NK-92 (cell line): ENCODE results near the gene ARHGEF10L.
"Not testable (repeated sequence)": the region's sequence is repeated elsewhere in the genome, so short reads cannot be mapped to it uniquely, and the experiment has no call there.

Experiments used
- DNase-seq: peaks from one replicate; lab custom pipeline; 2025; ENCODE audit not compliant: unreplicated experiment; lab: John Stamatoyannopoulos, UW

The ARHGEF10L gene, protein sequence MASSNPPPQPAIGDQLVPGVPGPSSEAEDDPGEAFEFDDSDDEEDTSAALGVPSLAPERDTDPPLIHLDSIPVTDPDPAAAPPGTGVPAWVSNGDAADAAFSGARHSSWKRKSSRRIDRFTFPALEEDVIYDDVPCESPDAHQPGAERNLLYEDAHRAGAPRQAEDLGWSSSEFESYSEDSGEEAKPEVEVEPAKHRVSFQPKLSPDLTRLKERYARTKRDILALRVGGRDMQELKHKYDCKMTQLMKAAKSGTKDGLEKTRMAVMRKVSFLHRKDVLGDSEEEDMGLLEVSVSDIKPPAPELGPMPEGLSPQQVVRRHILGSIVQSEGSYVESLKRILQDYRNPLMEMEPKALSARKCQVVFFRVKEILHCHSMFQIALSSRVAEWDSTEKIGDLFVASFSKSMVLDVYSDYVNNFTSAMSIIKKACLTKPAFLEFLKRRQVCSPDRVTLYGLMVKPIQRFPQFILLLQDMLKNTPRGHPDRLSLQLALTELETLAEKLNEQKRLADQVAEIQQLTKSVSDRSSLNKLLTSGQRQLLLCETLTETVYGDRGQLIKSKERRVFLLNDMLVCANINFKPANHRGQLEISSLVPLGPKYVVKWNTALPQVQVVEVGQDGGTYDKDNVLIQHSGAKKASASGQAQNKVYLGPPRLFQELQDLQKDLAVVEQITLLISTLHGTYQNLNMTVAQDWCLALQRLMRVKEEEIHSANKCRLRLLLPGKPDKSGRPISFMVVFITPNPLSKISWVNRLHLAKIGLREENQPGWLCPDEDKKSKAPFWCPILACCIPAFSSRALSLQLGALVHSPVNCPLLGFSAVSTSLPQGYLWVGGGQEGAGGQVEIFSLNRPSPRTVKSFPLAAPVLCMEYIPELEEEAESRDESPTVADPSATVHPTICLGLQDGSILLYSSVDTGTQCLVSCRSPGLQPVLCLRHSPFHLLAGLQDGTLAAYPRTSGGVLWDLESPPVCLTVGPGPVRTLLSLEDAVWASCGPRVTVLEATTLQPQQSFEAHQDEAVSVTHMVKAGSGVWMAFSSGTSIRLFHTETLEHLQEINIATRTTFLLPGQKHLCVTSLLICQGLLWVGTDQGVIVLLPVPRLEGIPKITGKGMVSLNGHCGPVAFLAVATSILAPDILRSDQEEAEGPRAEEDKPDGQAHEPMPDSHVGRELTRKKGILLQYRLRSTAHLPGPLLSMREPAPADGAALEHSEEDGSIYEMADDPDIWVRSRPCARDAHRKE (N-terminal part only)

DNA sequence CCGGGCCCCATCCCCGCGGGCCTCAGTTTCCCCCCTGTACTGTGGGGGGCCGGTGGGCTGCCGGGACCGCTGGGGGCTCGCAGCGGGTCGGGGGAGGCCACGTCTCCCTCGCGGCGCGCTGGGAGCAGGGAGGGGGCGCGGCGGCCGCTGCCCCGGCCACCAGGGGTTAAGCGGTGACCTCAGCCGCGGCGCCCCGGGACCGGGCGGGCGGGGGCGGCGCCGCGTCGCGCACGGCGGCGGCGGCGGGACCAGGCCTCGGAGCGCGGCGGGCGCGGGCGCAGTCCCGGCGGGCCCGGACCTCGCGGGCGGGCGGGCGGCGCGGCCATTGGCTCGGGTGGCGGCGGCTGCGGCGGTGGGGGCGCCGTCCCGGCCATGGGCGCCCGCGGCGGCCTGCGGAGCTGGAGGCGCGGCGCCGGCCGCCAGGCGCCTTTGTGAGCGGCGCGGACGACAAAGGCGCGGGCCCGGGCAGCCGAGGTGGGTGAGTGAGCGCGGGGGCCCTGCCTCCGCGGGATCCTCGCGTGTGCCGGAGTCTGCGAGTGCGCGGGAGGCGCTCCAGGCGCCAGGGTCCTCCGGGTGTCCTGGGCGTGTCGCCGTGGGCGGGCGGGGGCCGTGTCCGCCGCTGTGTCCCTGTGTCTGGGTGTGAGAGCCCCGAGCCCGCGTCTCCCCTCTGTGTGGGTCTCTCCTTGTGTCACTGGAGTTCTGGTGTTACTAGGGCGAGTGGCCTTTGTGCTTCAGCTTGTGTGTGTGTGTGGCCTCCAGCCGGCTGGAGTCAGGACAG is at the start of gene ARHGEF10L:
ARHGEF10L (plus strand) TSS at position 222 of the 778 bp plus-strand sequence. CDS start 40,898 bp downstream, outside the sequence.
- no peak for DNase-seq

DNA sequence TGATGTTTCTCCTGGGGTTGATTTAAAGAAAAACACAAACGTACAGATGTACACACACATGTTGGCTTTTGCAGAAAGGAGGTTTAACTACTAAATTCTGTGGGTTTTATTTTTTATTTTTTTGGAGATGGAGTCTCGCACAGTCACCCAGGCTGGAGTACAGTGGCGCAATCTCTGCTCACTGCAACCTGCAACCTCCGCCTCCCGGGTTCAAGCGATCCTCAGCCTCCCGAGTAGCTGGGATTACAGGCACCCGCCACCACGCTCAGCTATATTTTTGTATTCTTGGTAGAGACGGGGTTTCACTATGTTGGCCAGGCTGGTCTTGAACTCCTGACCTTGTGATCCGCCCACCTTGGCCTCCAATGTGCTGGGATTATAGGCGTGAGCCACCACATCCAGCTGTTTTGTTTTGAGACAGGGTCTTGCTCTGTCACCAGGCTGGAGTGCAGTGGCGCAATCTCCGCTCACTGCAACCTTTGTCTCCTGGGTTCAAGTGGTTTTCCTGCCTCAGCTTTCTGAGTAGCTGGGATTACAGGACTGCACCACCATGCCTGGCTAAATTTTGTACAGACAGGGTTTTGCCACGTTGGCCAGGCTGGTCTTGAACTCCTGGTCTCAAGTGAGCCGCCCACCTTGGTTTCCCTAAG is 49.6 kb upstream of the ARHGEF10L start:
- not testable (repeated sequence) for DNase-seq

DNA sequence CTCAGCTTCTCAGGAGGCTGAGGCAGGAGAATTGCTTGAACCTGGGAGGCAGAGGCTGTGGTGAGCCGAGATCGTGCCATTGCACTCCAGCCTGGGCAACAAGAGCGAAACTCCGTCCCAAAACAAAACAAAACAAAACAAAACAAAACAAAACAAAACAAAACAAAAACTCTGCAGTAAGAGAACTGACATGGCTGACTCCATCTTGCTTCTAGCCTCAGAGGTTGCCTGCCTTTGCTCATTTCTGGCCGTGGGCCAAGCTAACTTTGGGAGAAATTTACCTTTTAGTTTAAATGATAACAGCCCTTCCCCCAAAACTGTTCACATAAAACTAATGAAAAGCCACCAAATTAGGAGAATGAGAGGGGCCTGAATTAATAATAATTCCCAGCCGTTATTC is 48.8 kb upstream of the ARHGEF10L start:
- not testable (repeated sequence) for DNase-seq

DNA sequence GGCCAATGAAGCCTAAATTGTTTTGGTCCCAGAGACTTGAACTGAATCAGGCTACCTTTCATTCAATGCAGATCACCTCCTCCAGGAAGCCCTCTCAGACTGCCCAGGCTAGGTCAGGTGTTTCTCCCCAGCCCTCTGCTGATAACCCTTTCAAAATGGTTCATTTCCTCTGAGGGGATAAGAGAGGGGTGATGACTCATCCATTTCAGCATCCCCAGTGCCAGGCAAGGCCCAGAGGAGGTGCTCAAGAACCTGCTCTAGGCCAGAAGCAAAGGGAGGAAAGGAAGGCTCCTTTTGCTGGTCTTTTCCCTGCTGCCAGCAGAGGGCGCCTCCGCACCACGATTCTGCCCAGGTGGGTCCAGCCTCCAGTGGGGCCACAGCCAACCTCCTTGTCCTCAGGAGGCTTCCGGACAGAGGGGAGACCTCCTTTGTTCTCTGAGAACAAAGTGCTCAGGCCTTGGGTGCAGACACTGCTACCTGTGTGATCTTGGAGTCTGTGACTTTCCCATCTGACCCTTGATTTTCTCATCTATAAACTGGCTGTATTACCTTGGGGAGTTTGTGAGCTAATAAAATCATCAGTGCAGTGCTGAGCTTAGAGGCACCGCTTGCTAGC is 45.3 kb upstream of the ARHGEF10L start:
- DNase-seq, result no peak

DNA sequence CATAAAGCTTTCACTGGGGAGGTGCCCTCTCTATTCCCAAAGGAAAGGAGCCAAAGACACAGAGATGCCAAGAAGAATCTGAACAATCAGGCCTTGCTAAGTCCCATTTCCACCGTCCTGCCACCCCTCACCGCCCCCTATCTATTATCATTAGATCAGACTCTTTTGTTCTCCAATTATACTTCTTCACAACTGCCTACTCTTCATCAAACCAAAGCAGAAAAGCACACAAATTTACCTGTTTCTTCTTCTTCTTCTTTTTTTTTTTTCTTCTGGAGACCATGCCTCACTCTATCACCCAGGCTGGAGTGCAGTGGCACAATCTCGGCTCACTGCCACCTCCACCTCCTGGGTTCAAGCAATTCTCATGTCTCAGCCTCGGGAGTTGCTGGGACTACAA is 43.1 kb upstream of the ARHGEF10L start:
- no peak for DNase-seq

DNA sequence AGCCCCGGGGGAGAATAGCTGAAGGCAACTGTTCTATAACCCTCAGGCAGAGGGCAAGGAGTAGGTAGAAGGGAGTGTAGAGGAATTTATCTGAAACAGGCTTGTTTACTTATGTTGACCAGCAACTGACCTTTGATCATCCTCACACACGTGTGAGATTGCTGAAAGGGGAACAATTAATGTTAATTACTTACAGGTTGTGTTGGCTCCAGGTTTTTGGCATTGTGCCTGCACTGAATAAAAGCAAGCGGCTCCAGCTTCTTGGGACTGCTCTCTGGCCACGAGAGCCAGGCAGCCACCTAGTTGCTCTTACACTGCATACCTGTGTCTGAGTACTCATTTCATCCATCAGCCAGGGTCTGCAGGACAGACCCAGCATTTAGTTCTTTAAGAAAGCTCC is 41.3 kb upstream of the ARHGEF10L start:
- DNase-seq, result no peak

DNA sequence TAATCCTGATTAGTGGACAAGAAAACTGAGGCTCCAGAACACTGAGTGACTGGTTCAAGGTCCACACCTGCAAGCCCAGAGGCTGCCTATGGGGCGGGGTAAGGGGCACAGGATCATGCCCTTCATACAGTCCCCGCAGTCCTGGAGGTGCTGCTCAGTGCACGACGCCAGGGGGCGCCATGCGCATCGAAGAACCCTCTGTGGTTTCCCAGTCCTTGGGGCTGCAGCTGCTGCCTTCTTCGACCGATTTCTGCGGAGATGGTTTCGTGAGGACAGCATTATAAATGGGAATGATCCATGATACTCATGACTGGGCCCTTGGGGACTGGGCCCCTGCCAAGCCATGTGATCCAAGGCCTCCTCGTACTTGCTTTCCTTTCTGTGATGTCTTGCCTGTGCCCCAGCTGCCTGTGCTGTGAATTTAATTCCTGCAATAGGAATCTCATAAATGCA is 37.1 kb upstream of the ARHGEF10L start:
- DNase-seq, result no peak

DNA sequence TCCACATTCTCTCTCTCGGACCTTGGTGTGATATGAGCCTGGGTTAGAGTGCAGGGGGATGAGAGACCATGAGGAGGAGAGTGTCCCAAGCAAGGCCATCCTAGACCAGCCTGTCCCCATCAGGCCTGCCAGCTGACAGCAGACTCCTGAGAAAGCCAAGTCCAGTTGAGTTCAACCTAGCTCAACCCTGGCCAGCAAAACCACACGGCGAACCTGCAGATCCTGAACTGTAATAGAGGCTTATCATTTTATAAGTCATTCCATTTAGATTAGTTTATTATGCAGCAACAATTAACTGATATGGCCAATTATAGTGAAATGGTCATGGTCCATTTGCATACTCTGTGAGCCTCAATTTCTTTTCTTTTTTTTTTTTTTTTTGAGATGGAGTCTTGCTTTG is 36.4 kb upstream of the ARHGEF10L start:
- DNase-seq, result no peak

DNA sequence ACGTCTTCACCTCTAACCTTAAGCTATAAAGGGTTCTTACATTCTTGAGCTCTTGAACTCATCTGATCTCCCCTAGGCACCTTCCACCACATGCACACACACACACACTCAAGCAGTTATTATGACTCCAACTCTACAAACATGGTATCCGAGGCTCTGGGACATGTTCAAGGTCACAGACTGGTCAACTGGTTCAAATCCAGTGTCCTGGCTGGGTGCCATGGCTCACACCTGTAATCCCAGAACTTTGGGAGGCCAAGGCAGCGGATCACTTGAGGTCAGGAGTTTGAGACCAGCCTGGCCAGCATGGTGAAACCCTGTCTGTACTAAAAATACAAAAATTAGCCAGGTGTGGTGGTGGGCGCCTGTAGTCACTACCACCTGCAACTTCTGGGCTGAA is 32.3 kb upstream of the ARHGEF10L start:
- not testable (repeated sequence) for DNase-seq

DNA sequence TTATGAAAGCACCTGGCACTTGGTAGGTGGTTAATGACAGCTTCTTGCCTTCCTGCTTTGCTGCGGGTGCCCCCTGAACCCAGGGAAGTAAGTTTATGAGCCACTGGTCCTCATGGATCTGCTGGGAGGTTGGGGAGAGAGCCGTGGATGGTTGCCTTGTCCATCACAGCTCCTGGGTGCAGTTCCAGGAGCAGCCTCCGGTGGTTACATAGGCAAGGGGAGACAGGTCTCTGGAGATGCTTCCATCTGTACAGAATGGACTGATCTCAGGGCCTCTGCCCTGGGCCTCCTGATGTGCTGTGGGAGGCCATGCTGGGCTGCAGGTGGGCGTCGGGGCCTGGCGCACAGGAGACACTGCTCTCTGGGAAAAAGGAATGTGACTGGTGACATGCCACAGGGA is 31.6 kb upstream of the ARHGEF10L start:
- DNase-seq, result no peak

DNA sequence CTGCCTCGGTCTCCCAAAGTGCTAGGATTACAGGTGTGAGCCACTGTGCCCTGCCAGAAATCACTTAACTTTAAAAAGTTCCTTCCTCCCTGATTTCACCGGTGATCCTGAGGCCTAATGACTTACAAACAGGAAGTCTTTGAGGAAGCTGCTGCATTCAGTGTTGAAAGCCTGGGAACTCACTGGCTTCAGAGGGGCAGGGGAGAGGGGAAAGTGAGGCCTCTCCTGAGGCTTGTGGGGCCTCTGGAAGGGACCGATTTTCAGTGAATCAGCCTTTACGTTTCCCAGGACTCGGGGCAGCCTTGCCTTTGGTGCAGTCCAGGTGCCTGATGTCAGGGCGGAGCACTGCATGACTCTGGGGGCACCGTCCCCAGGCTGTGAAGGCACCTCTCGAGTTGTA is 30.1 kb upstream of the ARHGEF10L start:
- no peak for DNase-seq

DNA sequence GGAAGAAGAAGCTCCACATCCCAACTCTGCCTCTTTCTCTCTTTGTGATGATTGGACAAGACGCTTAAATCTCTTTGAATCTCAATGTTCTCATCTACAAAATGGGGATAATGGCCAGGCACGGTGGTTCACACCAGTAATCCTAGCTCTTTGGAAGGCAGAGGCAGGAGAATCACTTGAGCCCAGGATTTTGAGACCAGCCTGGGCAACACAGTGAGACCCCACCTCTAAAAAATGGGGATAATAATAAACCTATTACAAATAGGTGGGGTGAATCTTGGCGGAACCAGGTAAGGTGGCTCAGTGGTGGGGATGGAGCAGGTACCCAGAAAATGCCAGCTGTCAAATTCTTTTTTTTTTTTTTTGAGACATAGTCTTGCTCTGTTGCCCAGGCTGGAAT is 29.4 kb upstream of the ARHGEF10L start:
- no peak for DNase-seq

DNA sequence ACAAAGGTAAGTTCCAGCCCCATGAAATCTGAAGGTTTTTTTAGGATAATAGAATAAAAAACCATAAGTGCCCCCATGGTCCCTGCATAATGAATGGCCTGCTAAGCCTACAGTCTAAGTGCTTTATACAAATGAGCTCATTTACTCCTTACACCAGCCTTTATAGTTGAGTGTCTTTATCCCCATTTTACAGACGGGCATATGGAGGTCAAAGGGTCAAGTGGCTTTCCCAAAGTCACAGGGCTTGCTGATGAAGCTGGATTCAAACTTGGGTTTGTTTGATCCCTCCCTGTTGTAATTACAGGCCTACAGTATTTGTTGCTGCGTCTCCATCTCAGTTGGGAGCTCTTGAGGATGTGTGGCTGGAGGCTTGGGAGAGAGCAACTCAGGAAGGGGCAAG is 28.3 kb upstream of the ARHGEF10L start:
- DNase-seq, result no peak

DNA sequence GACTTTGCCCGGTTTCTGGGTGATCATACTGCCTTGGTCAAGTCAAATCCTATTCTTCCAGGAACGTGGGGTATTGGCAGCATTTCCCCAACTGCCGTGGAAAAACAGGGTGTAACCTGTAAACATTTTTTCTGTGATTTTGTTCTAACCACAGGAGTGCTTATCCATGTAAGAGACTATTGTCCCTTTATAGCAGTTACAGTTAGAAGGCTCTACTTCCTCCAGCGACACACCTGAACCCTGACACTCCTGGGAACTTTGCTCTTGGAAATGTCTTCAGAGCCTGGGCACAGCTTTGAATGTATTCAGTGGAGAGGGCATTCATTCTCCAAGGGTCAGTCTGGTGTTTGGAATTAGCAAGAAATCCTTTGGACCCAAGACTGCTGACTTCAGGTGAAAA is 26.4 kb upstream of the ARHGEF10L start:
- DNase-seq, result no peak

DNA sequence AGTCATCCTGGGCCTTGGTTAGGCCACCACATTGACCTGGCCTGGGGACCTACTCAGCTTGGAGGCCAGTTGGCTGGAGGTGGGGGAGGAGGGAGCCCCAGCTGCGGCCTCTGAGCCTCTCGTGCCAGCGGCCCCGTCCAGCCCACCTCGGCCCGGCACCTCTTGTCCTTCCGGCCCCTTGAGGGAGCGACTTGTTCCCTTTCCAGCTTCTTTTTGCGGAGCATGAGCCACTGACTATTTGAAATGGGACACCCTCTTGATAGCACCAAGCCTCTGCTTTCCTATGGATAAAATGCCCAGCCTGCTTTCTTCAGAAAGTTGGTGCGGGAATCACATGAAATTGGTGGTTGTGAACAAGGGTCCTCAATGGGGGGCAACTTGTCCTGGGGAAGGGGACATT is 24.7 kb upstream of the ARHGEF10L start:
- no peak for DNase-seq

DNA sequence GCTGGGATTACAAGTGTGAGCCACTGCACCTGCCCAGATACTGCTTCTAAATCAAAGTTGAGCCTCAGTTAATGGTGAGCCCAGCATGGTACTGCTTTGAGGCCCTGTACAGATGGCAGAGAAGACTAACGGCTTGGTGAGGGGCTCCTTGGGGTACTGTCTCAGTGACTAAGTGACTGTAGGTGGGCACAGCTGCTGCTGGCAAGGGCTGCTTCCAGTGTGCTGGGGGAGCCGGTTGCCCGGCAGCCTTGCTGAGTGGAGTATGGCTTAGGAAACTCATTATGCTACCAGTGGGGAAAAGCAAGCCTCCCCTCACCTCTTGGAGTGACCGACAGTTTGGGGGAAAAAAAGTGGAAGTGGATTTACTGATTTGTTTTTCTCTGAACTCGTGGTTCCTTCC is 23.6 kb upstream of the ARHGEF10L start:
- no peak for DNase-seq

DNA sequence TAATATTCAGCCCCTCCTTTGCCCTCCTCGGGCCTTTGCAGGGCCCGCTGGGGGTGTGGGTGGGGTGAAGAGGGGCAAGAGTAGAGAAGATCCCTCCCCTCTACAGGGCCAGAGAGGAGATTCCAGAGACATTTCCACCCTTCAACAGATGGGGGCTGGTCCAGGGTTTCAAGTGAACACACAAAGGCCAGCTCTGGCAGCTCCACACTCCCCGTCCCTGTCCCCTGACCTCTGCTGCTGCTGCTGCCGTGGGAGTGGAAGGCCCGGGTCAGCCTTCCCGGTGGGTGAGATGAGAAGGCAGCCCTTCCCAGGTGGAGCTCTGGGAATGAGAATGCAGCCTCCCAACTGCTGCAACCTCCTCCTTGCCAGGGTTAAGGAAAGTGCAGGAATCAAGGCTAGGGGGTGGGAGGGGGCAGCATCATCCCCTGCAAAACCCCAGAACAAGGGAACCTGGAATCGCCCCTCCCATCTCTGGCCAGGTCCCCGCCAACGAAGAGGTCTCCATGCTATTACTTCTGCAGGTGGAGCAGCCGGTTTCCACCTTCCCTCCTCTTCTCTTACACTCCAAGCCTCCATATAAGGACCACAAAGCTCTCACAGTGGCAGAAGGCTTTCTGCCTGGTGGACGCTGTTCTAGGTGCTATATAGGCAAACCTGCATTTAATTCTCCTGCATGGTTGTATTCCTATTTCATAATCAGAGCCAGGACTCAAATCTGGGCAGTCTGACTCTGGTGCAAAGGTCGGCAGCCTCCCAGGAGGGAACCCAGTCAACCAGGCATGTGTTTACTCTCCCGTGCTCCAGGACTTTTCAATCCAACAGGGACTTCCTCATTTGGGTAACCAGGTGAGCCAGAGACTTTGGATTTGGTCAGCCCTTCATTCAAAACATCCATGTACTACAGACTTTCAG is 22.9 kb upstream of the ARHGEF10L start:
- no peak for DNase-seq

DNA sequence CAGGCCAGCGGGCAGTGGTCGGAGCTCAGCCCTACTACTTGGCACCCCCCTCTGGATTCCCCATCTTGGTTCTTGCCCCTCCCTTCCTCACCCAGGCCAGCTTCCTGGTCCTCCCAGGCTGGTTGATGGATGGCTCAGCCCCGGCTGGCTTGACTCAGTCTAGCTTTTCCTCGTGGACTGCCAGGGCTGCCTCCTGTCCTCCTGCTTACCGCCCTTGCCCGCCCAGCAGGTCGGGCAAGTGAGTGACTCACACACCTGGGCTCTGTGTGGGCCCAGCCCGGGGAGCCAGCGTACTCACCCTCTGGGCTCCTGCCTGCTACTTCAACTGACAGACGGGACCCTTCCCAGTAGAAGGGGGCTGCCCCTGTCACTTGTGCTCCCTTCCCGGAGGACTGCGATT is 19.5 kb upstream of the ARHGEF10L start:
- DNase-seq, result no peak
